ENCODE data around the gene MGAT3. TPM values are rescaled to one million over a fixed set of nuclear protein-coding genes. Genes with fewer than 3 reads are reported as not detected.

MGAT3 gene
- total and polyA plus RNA-seq, 9 of the 15 experiments (the other 6 are each of a cell fraction or from before 2014, with no cell fraction given), result 0.10 to 11.5 (median 4.6) TPM

GRCh38 chr22:39520226-39521105 lies 63.7 kb downstream of the MGAT3 start, which contains the start of gene ATF4 (continued):
- TF ChIP-seq ZFP91 (CRISPR knock-in tag; IDR thresholded peaks at IDR 0.05) (no peak), PRPF4 (IDR thresholded peaks at IDR 0.05; ENCODE audit: insufficient read depth, low read depth, low read length, poor library complexity, severe bottlenecking) (peak; percentile 99), GTF3C2 (IDR thresholded peaks at IDR 0.05; ENCODE audit: borderline replicate concordance, extremely low read depth, insufficient read length) (no peak), ZNF57 (CRISPR knock-in tag; IDR thresholded peaks at IDR 0.05) (no peak), CBX2 (IDR thresholded peaks at IDR 0.05; ENCODE audit: insufficient read depth, low read length, poor library complexity, severe bottlenecking) (no peak), ATF1 (CRISPR knock-in tag; IDR thresholded peaks at IDR 0.05) (no peak), ATF1 (tag; IDR thresholded peaks at IDR 0.05) (peak; percentile 93), MTA2 (IDR thresholded peaks at IDR 0.05; ENCODE audit: low read depth) (no peak), GATAD2A (IDR thresholded peaks at IDR 0.05) (no peak), ZNF445 (CRISPR knock-in tag; IDR thresholded peaks at IDR 0.05; ENCODE audit: low read depth) (no peak), ZBTB12 (CRISPR knock-in tag; IDR thresholded peaks at IDR 0.05) (no peak; the same call in 1 of the 2 replicates), SRSF3 (IDR thresholded peaks at IDR 0.05; ENCODE audit: insufficient read depth, low read length) (peak; percentile 96), MEF2A (IDR thresholded peaks at IDR 0.05; ENCODE audit: control insufficient read depth, low read depth, low read length) (no peak), SOX6 (IDR thresholded peaks at IDR 0.05) (peak; percentile 29; the same call in 1 of the 2 replicates), KAT2B (IDR thresholded peaks at IDR 0.05; ENCODE audit: low read depth, low read length) (no peak), ETS2 (tag; IDR thresholded peaks at IDR 0.05; ENCODE audit: borderline replicate concordance, poor library complexity, severe bottlenecking) (no peak), CTCF (IDR thresholded peaks at IDR 0.05 in 2 of 3, conservative IDR thresholded peaks at IDR 0.05 in 1 of 3; ENCODE audit: insufficient read depth in 2 of 3, low read depth in 1 of 3, low read length in 3 of 3) (no peak), PYGO2 (tag; IDR thresholded peaks at IDR 0.05) (no peak; the same call in 1 of the 2 replicates)
